ENCODE data around the gene ZBED6. TPM values are rescaled to one million over a fixed set of nuclear protein-coding genes. Genes with fewer than 3 reads are reported as not detected.
"Not testable (repeated sequence)": the region's sequence is repeated elsewhere in the genome, so short reads cannot be mapped to it uniquely, and the experiment has no call there.

ZBED6 gene
- total RNA-seq, 1 experiment from 2014 or later, result 13.1 TPM

DNA sequence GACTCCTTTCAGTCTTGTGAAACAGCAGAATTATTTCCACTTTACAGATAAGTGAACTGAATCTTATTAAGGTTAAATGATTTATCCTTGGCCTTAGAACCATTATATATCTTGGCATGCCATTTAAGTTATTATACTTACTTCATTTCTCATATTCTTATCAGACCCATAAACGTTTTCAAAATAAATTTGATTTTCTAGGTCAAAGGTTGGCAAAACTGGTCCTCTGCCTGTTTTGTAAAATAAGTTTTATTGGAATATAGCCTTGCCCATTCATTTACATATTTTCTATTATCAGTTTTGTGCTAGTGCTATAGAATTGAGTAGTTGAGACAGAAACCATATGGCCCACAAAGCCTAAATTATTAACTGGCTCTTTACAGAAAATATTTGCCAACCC is 33.1 kb downstream of the ZBED6 start:
- H3K4me2 ChIP-seq (ENCODE audit: insufficient read depth, insufficient read length, low read length), result no peak overlapping the region
- no peaks in the 10 kb centered on the region for H3K27me3 ChIP-seq (ENCODE audit: insufficient read depth, low read length)
- H2BK15ac ChIP-seq (ENCODE audit: low read depth, low read length), result no peak overlapping the region
- no peak for DNase-seq
- H2BK120ac ChIP-seq (ENCODE audit: low read depth, low read length, poor library complexity, severe bottlenecking), result no peak overlapping the region
- TF ChIP-seq, protein P1, sequence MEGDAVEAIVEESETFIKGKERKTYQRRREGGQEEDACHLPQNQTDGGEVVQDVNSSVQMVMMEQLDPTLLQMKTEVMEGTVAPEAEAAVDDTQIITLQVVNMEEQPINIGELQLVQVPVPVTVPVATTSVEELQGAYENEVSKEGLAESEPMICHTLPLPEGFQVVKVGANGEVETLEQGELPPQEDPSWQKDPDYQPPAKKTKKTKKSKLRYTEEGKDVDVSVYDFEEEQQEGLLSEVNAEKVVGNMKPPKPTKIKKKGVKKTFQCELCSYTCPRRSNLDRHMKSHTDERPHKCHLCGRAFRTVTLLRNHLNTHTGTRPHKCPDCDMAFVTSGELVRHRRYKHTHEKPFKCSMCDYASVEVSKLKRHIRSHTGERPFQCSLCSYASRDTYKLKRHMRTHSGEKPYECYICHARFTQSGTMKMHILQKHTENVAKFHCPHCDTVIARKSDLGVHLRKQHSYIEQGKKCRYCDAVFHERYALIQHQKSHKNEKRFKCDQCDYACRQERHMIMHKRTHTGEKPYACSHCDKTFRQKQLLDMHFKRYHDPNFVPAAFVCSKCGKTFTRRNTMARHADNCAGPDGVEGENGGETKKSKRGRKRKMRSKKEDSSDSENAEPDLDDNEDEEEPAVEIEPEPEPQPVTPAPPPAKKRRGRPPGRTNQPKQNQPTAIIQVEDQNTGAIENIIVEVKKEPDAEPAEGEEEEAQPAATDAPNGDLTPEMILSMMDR (conservative IDR thresholded peaks at IDR 0.05), result no peak
- H4K20me1 ChIP-seq (ENCODE audit: control insufficient read depth, insufficient read depth, insufficient read length), result no peaks in the 10 kb centered on the region
- H2BK5ac ChIP-seq (ENCODE audit: insufficient read length, low read length), result no peak overlapping the region
- no peak overlapping the region for H3K27ac ChIP-seq (ENCODE audit: insufficient read length, low read depth, low read length)
- H3K27ac Mint-ChIP-seq, result no peak overlapping the region
- H3K4me3 Mint-ChIP-seq, result no peak overlapping the region
- H3K79me1 ChIP-seq (ENCODE audit: insufficient read depth, low read depth, low read length, poor library complexity, severe bottlenecking), result no peaks in the 10 kb centered on the region
- peaks cover 36 to 79% (median 67%) of the 10 kb centered on the region in 3 experiments; a peak in 6 of 7 replicates for H3K36me3 Mint-ChIP-seq (ENCODE audit: insufficient read depth in 1 of 3, low read depth in 3 of 3)
- H4K5ac ChIP-seq (ENCODE audit: insufficient read length, low read depth, low read length), result no peak overlapping the region
- no peaks in the 10 kb centered on the region for H3K23me2 ChIP-seq (ENCODE audit: insufficient read length, low read depth, low read length, poor library complexity, severe bottlenecking)
- H3K14ac ChIP-seq (ENCODE audit: insufficient read depth, low read length), result no peak overlapping the region
- no peaks in the 10 kb centered on the region for H3K4me1 Mint-ChIP-seq
- H4K91ac ChIP-seq (ENCODE audit: insufficient read length, low read depth, low read length), result no peak overlapping the region
- no peaks in the 10 kb centered on the region for H3K79me2 ChIP-seq (ENCODE audit: insufficient read depth, low read length)
- no CpG with 5 or more reads among the region's 1 CpG for WGBS (ENCODE audit: extremely low coverage, insufficient read length, low lambda C conversion rate)
- H3T11ph ChIP-seq (ENCODE audit: low read length), result no peak overlapping the region
- H2AK5ac ChIP-seq (ENCODE audit: insufficient read length, low read length), result no peak overlapping the region
- no peak overlapping the region for H2BK20ac ChIP-seq (ENCODE audit: low read depth, low read length, poor library complexity, severe bottlenecking)
- H3K4ac ChIP-seq (ENCODE audit: low read depth, low read length), result no peak overlapping the region
- H2AFZ ChIP-seq (ENCODE audit: low read length), result no peak overlapping the region
- H4K8ac ChIP-seq (replicated peaks; ENCODE audit: insufficient read length, low read depth, low read length), result no peak overlapping the region
- no peaks in the 10 kb centered on the region for H3K9me3 ChIP-seq (ENCODE audit: control insufficient read depth, low read depth, low read length)
- no peaks in the 10 kb centered on the region for H3K4me1 ChIP-seq (ENCODE audit: insufficient read depth, low read length)
- no peak overlapping the region for H3K23ac ChIP-seq (ENCODE audit: insufficient read length, low read depth, low read length)
- H3K18ac ChIP-seq (ENCODE audit: insufficient read length, low read depth, low read length), result no peak overlapping the region
- no peak overlapping the region for H2BK12ac ChIP-seq (ENCODE audit: insufficient read length, low read depth, low read length)
- no peak overlapping the region for H3K9ac ChIP-seq (ENCODE audit: extremely low read depth, insufficient read length, low read length)
- no peak overlapping the region for H3K56ac ChIP-seq (ENCODE audit: insufficient read length, low read depth, low read length)
- no peaks in the 10 kb centered on the region for H3K9me3 Mint-ChIP-seq
- no peaks in the 10 kb centered on the region for H3K27me3 Mint-ChIP-seq (ENCODE audit: low read depth)

DNA sequence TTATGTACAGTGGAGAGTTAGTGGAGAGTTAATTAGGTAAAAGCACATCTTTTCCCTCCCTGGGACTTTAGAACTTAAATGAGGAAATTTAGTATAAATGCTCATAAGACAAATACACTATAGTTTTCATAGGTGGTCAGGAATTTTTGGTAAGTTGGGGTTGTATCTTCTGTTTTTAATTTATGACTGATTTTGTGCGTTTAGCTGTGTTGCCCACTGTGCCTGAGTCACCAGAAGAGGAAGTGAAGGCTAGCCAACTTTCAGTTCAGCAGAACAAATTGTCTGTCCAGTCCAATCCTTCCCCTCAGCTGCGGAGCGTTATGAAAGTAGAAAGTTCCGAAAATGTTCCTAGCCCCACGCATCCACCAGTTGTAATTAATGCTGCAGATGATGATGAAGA is 33.8 kb downstream of the ZBED6 start:
- H3K9me3 Mint-ChIP-seq; H2BK20ac ChIP-seq (ENCODE audit: low read depth, low read length, poor library complexity, severe bottlenecking); H3K79me1 ChIP-seq (ENCODE audit: insufficient read depth, low read depth, low read length, poor library complexity, severe bottlenecking); H3K14ac ChIP-seq (ENCODE audit: insufficient read depth, low read length); H4K20me1 ChIP-seq (ENCODE audit: control insufficient read depth, insufficient read depth, insufficient read length); H4K8ac ChIP-seq (replicated peaks; ENCODE audit: insufficient read length, low read depth, low read length); H3K27me3 Mint-ChIP-seq (ENCODE audit: low read depth); H3K27me3 ChIP-seq (ENCODE audit: insufficient read depth, low read length); H2AK5ac ChIP-seq (ENCODE audit: insufficient read length, low read length); H3K56ac ChIP-seq (ENCODE audit: insufficient read length, low read depth, low read length); DNase-seq; H3K23me2 ChIP-seq (ENCODE audit: insufficient read length, low read depth, low read length, poor library complexity, severe bottlenecking); H3K23ac ChIP-seq (ENCODE audit: insufficient read length, low read depth, low read length); H3K4me1 Mint-ChIP-seq; H3K4me3 Mint-ChIP-seq; H3K9me3 ChIP-seq (ENCODE audit: control insufficient read depth, low read depth, low read length); H2BK120ac ChIP-seq (ENCODE audit: low read depth, low read length, poor library complexity, severe bottlenecking); H3K4me1 ChIP-seq (ENCODE audit: insufficient read depth, low read length); H2BK5ac ChIP-seq (ENCODE audit: insufficient read length, low read length); H4K91ac ChIP-seq (ENCODE audit: insufficient read length, low read depth, low read length); H3K79me2 ChIP-seq (ENCODE audit: insufficient read depth, low read length); H3K18ac ChIP-seq (ENCODE audit: insufficient read length, low read depth, low read length); H2BK12ac ChIP-seq (ENCODE audit: insufficient read length, low read depth, low read length); H2BK15ac ChIP-seq (ENCODE audit: low read depth, low read length); H3K27ac Mint-ChIP-seq; H3K4me2 ChIP-seq (ENCODE audit: insufficient read depth, insufficient read length, low read length); H2AFZ ChIP-seq (ENCODE audit: low read length); H3K27ac ChIP-seq (ENCODE audit: insufficient read length, low read depth, low read length); H3K9ac ChIP-seq (ENCODE audit: extremely low read depth, insufficient read length, low read length); H3T11ph ChIP-seq (ENCODE audit: low read length); H4K5ac ChIP-seq (ENCODE audit: insufficient read length, low read depth, low read length); H3K4ac ChIP-seq (ENCODE audit: low read depth, low read length): not testable (repeated sequence)
- peaks cover 37 to 80% (median 68%) of the 10 kb centered on the region in 3 experiments; a peak in 6 of 7 replicates for H3K36me3 Mint-ChIP-seq (ENCODE audit: insufficient read depth in 1 of 3, low read depth in 3 of 3)
- WGBS (ENCODE audit: extremely low coverage, insufficient read length, low lambda C conversion rate), result no CpG with 5 or more reads among the region's 5 CpGs

Measured in H9 (cell line).